ENCODE measurements around the gene TMED6.
"Not testable (repeated sequence)": the region's sequence is repeated elsewhere in the genome, so short reads cannot be mapped to it uniquely, and the experiment has no call there.

TMED6 gene

GRCh38 chr16:69351309-69352027 is at the start of gene TMED6:
Gene TMED6, minus strand, starts transcription at chr16:69351786. Its CDS starts 33 bp downstream, at chr16:69351753.
- DNase-seq, result no peak

- no peak for DNase-seq
Measured at GRCh38 chr16:69399361-69399760, 47.8 kb upstream of the TMED6 start.

- no peak for DNase-seq
Measured at GRCh38 chr16:69397821-69398521, 46.4 kb upstream of the TMED6 start.

GRCh38 chr16:69396187-69397061 is 44.8 kb upstream of the TMED6 start:
- peak; percentile 71 to 82 for DNase-seq

- no peak for DNase-seq
Measured at GRCh38 chr16:69395859-69396186, 44.2 kb upstream of the TMED6 start.

- DNase-seq, result no peak
Measured at GRCh38 chr16:69393898-69394849, 42.6 kb upstream of the TMED6 start.

- no peak for DNase-seq
Measured at GRCh38 chr16:69386596-69386995, 35.0 kb upstream of the TMED6 start.

GRCh38 chr16:69384974-69385373 is 33.4 kb upstream of the TMED6 start:
- no peak for DNase-seq

- DNase-seq, result no peak
Measured at GRCh38 chr16:69382421-69382820, 30.8 kb upstream of the TMED6 start.

GRCh38 chr16:69381231-69381630 is 29.6 kb upstream of the TMED6 start:
- no peak for DNase-seq

- no peak for DNase-seq
Measured at GRCh38 chr16:69378760-69379159, 27.2 kb upstream of the TMED6 start.

- DNase-seq, result no peak
Measured at GRCh38 chr16:69378036-69378435, 26.4 kb upstream of the TMED6 start.

GRCh38 chr16:69376393-69377059 is 24.9 kb upstream of the TMED6 start:
- DNase-seq, result no peak

GRCh38 chr16:69373019-69373418 is 21.4 kb upstream of the TMED6 start:
- no peak for DNase-seq

- no peak for DNase-seq
Measured at GRCh38 chr16:69371564-69371963, 20.0 kb upstream of the TMED6 start.

GRCh38 chr16:69368866-69369265 is 17.3 kb upstream of the TMED6 start:
- DNase-seq, result no peak

- DNase-seq, result no peak
Measured at GRCh38 chr16:69367980-69368379, 16.4 kb upstream of the TMED6 start.

- DNase-seq, result peak in 1 of 2 donors; percentile 35
Measured at GRCh38 chr16:69366431-69366830, 14.8 kb upstream of the TMED6 start.

GRCh38 chr16:69365901-69366300 is 14.3 kb upstream of the TMED6 start:
- DNase-seq, result no peak

- DNase-seq, result no peak
Measured at GRCh38 chr16:69364088-69364487, 12.5 kb upstream of the TMED6 start.

- no peak for DNase-seq
Measured at GRCh38 chr16:69363281-69363717, 11.7 kb upstream of the TMED6 start.

GRCh38 chr16:69360070-69360469 is 8.5 kb upstream of the TMED6 start:
- not testable (repeated sequence) for DNase-seq

All from stimulated activated CD4-positive, alpha-beta T cell treated with anti-CD3 and anti-CD28 coated beads, Interleukin-2, amount 100 ng/mL, for 24 hours (primary cell).